Mesendoderm (in vitro differentiated cells): ENCODE measurements around the gene LNPEP.

Experiments used
- DNase-seq: peaks from one replicate; pipeline ENCODE4 v3.0.0; 2013
- H2AK5ac ChIP-seq: 2 replicates; pipeline ENCODE4 v1.6.1; 2013; ENCODE audit warnings: low read length, inconsistent platforms
- H2BK120ac ChIP-seq: 2 replicates; pipeline ENCODE4 v1.6.1; 2013; ENCODE audit warnings: low read depth, mild to moderate bottlenecking, low read length, moderate library complexity, mixed read lengths
- H2BK15ac ChIP-seq: replicated peaks from 2 replicates; pipeline ENCODE4 v1.6.1; 2013; ENCODE audit warnings: low read depth, mild to moderate bottlenecking, moderate library complexity
- H2BK5ac ChIP-seq: 2 replicates; pipeline ENCODE4 v1.6.1; 2013; ENCODE audit warnings: low read length, inconsistent platforms
- H3K18ac ChIP-seq: 2 replicates; pipeline ENCODE4 v1.6.1; 2013; ENCODE audit warnings: mild to moderate bottlenecking, low read length, mixed read lengths
- H3K23ac ChIP-seq: one replicate; pipeline ENCODE4 v1.6.1; 2013; ENCODE audit warnings: low read length
- H3K27ac ChIP-seq: 2 replicates; pipeline ENCODE4 v1.5.1; 2013; ENCODE audit warnings: low read depth, mild to moderate bottlenecking, inconsistent platforms, low read length, moderate library complexity
- H3K27me3 ChIP-seq: 2 replicates; pipeline ENCODE4 v1.6.1; 2013; ENCODE audit warnings: low read length, control low read depth, mild to moderate bottlenecking, inconsistent platforms; ENCODE audit not compliant: insufficient read depth, poor library complexity
- H3K36me3 ChIP-seq: 2 replicates; pipeline ENCODE4 v1.6.1; 2013; ENCODE audit warnings: low read length, inconsistent platforms; ENCODE audit not compliant: control insufficient read depth, insufficient read depth
- H3K4ac ChIP-seq: one replicate; pipeline ENCODE4 v1.6.1; 2013; ENCODE audit warnings: low read depth, mild to moderate bottlenecking, low read length, moderate library complexity
- H3K4me1 ChIP-seq: 2 replicates; pipeline ENCODE4 v1.6.1; 2013; ENCODE audit warnings: low read depth, low read length, inconsistent platforms; ENCODE audit not compliant: control insufficient read depth
- H3K4me2 ChIP-seq: 2 replicates; pipeline ENCODE4 v1.6.1; 2013; ENCODE audit warnings: low read length
- H3K4me3 ChIP-seq: 2 replicates; pipeline ENCODE4 v1.5.1; 2013; ENCODE audit warnings: mild to moderate bottlenecking, low read length
- H3K56ac ChIP-seq: one replicate; pipeline ENCODE4 v1.6.1; 2013; ENCODE audit warnings: low read length
- H3K79me1 ChIP-seq: 2 replicates; pipeline ENCODE4 v1.6.1; 2013; ENCODE audit warnings: low read length, inconsistent platforms
- H3K79me2 ChIP-seq: 2 replicates; pipeline ENCODE4 v1.6.1; 2013; ENCODE audit warnings: mild to moderate bottlenecking, low read length; ENCODE audit not compliant: control insufficient read depth, insufficient read depth
- H3K9ac ChIP-seq: 2 replicates; pipeline ENCODE4 v1.6.1; 2013; ENCODE audit warnings: low read length, inconsistent platforms
- H4K5ac ChIP-seq: one replicate; pipeline ENCODE4 v1.6.1; 2013; ENCODE audit warnings: low read length
- H4K8ac ChIP-seq: one replicate; pipeline ENCODE4 v1.6.1; 2013; ENCODE audit warnings: low read depth, mild to moderate bottlenecking, control low read depth, low read length, moderate library complexity
- WGBS: extraction: QIAGEN DNeasy Blood & Tissue Kit; methylation state at CpG from one replicate; pipeline ENCODE4 v1.1.7; 2013; ENCODE audit warnings: low lambda C conversion rate, missing lambda C conversion rate; ENCODE audit not compliant: insufficient coverage; ENCODE audit errors: extremely low coverage; 5-methylcytosine and 5-hydroxymethylcytosine counted together

LNPEP gene

DNA sequence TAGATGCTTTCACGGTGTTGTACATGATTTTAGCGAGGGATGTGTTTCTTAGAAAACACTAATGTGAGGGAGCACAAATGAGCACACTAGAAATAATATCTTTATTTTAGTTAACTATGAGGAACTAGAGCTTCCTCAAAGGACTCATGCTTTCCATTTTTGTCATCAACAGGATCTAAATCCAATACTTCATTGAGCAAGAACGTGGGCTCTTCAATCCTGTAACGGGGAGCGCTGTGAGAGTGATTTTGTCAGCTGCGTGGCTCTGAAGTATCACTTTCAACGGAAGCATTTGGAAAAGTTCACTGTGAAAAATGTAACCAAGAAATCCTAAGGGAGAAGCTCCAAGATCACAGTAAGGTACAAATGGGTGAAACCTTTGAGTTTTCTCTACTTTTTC lies 113.3 kb downstream of the LNPEP start:
- no peak overlapping the region for H3K4me2 ChIP-seq
- no peaks in the 10 kb centered on the region for H3K27me3 ChIP-seq
- no peak for DNase-seq
- no peak overlapping the region for H3K23ac ChIP-seq
- H2AK5ac ChIP-seq, result no peak overlapping the region
- no peak overlapping the region for H2BK15ac ChIP-seq
- no peak overlapping the region for H3K4me3 ChIP-seq
- no peaks in the 10 kb centered on the region for H3K36me3 ChIP-seq
- H3K18ac ChIP-seq, result no peak overlapping the region
- no peak overlapping the region for H3K27ac ChIP-seq
- H3K4ac ChIP-seq, result no peak overlapping the region
- H3K56ac ChIP-seq, result no peak overlapping the region
- peaks cover 3% of the 10 kb centered on the region for H3K4me1 ChIP-seq
- no CpG with 5 or more reads among the region's 7 CpGs for WGBS
- H4K8ac ChIP-seq, result no peak overlapping the region
- no peak overlapping the region for H2BK120ac ChIP-seq
- no peaks in the 10 kb centered on the region for H3K79me2 ChIP-seq
- H3K79me1 ChIP-seq, result no peaks in the 10 kb centered on the region
- no peak overlapping the region for H4K5ac ChIP-seq
- no peak overlapping the region for H3K9ac ChIP-seq
- H2BK5ac ChIP-seq, result no peak overlapping the region

- Histone ChIP-seq H2BK5ac (no peak overlapping the region), H3K56ac (no peak overlapping the region), H3K4me1 (no peaks in the 10 kb centered on the region), H3K23ac (no peak overlapping the region), H4K8ac (no peak overlapping the region), H3K79me2 (no peaks in the 10 kb centered on the region), H3K27ac (no peak overlapping the region), H2AK5ac (no peak overlapping the region), H3K4me2 (no peak overlapping the region), H2BK120ac (no peak overlapping the region), H3K18ac (no peak overlapping the region), H4K5ac (no peak overlapping the region), H2BK15ac (no peak overlapping the region), H3K4me3 (no peak overlapping the region), H3K9ac (no peak overlapping the region), H3K27me3 (no peaks in the 10 kb centered on the region), H3K36me3 (no peaks in the 10 kb centered on the region), H3K79me1 (no peaks in the 10 kb centered on the region), H3K4ac (no peak overlapping the region)
- WGBS, result 100% methylated on average over 1 of the region's 1 CpG
- DNase-seq, result no peak
Observed at GRCh38 chr5:97056263-97056662, 120.4 kb downstream of the LNPEP start.

DNA sequence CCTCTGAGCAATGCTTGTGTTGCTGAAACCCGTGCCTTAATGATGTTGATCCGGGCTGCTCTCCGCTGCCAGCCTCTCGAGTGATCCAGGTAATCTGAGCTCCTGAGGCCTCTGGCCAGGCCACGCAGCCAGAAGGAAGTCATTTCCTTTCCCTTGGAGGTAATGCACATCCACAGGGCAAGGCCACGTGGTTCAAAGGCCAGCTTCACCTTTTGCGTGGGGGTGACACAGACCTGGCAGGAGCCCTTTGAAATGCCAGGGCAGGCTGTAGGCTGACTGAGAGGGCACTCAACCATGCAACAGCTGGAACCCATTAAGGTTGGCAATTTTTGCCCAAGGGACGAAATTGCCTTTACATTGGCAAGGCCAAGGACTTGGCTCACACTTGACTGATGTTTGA lies 126.2 kb downstream of the LNPEP start:
- no peaks in the 10 kb centered on the region for H3K4me1 ChIP-seq
- H3K4me2 ChIP-seq, result no peak overlapping the region
- no peak overlapping the region for H3K18ac ChIP-seq
- H3K27ac ChIP-seq, result no peak overlapping the region
- H3K23ac ChIP-seq, result no peak overlapping the region
- no peak overlapping the region for H3K4me3 ChIP-seq
- H3K36me3 ChIP-seq, result no peaks in the 10 kb centered on the region
- no peaks in the 10 kb centered on the region for H3K27me3 ChIP-seq
- no peak overlapping the region for H3K56ac ChIP-seq
- no peak overlapping the region for H3K9ac ChIP-seq
- H2BK120ac ChIP-seq, result no peak overlapping the region
- H2BK15ac ChIP-seq, result no peak overlapping the region
- H2BK5ac ChIP-seq, result no peak overlapping the region
- no CpG with 5 or more reads among the region's 8 CpGs for WGBS
- no peak overlapping the region for H4K5ac ChIP-seq
- no peak overlapping the region for H2AK5ac ChIP-seq
- no peak for DNase-seq
- H3K4ac ChIP-seq, result no peak overlapping the region
- no peak overlapping the region for H4K8ac ChIP-seq
- H3K79me2 ChIP-seq, result no peaks in the 10 kb centered on the region
- no peaks in the 10 kb centered on the region for H3K79me1 ChIP-seq

DNA sequence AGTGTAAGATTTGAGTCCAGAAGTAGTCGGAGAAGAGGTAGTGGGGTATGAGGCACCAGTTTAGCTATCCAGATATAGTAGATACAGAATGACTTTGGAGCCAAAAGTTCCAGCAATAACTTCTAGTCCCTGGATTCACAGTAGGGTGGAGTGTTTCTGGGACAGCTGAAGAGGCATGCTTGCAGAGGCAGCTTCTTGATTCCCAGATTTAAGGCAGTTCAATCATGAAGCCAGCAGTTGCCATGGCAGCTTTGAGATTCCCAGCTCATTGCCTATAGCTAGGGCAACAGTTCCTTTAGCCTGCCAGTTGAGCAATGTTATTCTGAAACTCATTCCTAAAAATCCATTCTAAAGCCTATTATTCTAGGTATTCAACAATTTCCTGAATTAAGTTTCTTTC lies 127.4 kb downstream of the LNPEP start:
- no peaks in the 10 kb centered on the region for H3K27me3 ChIP-seq
- H3K18ac ChIP-seq, result no peak overlapping the region
- H3K27ac ChIP-seq, result no peak overlapping the region
- no peak overlapping the region for H2BK5ac ChIP-seq
- no peak overlapping the region for H4K8ac ChIP-seq
- no peak for DNase-seq
- H3K56ac ChIP-seq, result no peak overlapping the region
- H2BK120ac ChIP-seq, result no peak overlapping the region
- no peaks in the 10 kb centered on the region for H3K36me3 ChIP-seq
- H3K4ac ChIP-seq, result no peak overlapping the region
- WGBS, result no CpG with 5 or more reads among the region's 1 CpG
- no peak overlapping the region for H3K4me3 ChIP-seq
- H3K9ac ChIP-seq, result no peak overlapping the region
- no peak overlapping the region for H4K5ac ChIP-seq
- no peak overlapping the region for H2AK5ac ChIP-seq
- no peaks in the 10 kb centered on the region for H3K79me2 ChIP-seq
- no peaks in the 10 kb centered on the region for H3K4me1 ChIP-seq
- no peak overlapping the region for H3K4me2 ChIP-seq
- H2BK15ac ChIP-seq, result no peak overlapping the region
- no peak overlapping the region for H3K23ac ChIP-seq
- H3K79me1 ChIP-seq, result no peaks in the 10 kb centered on the region

GRCh38 chr5:97065475-97065874 lies 129.6 kb downstream of the LNPEP start:
- WGBS, result no CpG with 5 or more reads among the region's 2 CpGs
- DNase-seq, result peak; percentile 47
- no peaks in the 10 kb centered on the region for H3K36me3 ChIP-seq
- H3K27ac ChIP-seq, result no peak overlapping the region
- H3K4me3 ChIP-seq, result no peak overlapping the region
- no peaks in the 10 kb centered on the region for H3K79me1 ChIP-seq
- no peak overlapping the region for H3K23ac ChIP-seq
- H3K4me2 ChIP-seq, result no peak overlapping the region
- H4K5ac ChIP-seq, result no peak overlapping the region
- H3K4me1 ChIP-seq, result no peaks in the 10 kb centered on the region
- H2AK5ac ChIP-seq, result no peak overlapping the region
- no peak overlapping the region for H3K9ac ChIP-seq
- no peak overlapping the region for H3K56ac ChIP-seq
- H2BK15ac ChIP-seq, result peak overlapping the region; percentile 64
- H3K79me2 ChIP-seq, result no peaks in the 10 kb centered on the region
- no peaks in the 10 kb centered on the region for H3K27me3 ChIP-seq
- no peak overlapping the region for H3K4ac ChIP-seq
- no peak overlapping the region for H3K18ac ChIP-seq
- no peak overlapping the region for H4K8ac ChIP-seq
- H2BK120ac ChIP-seq, result no peak overlapping the region
- no peak overlapping the region for H2BK5ac ChIP-seq

GRCh38 chr5:97067296-97067850 lies 131.5 kb downstream of the LNPEP start:
- WGBS, result no CpG with 5 or more reads among the region's 4 CpGs
- no peak overlapping the region for H2BK5ac ChIP-seq
- H3K36me3 ChIP-seq, result no peaks in the 10 kb centered on the region

More at GRCh38 chr5:97067296-97067850, 131.5 kb downstream of the LNPEP start:
- no peak for DNase-seq
- no peak overlapping the region for H3K27ac ChIP-seq
- H3K4me2 ChIP-seq, result no peak overlapping the region
- H3K27me3 ChIP-seq, result no peaks in the 10 kb centered on the region
- H2AK5ac ChIP-seq, result no peak overlapping the region
- H4K8ac ChIP-seq, result no peak overlapping the region
- no peak overlapping the region for H3K4me3 ChIP-seq
- H3K4ac ChIP-seq, result no peak overlapping the region
- no peak overlapping the region for H3K18ac ChIP-seq
- H3K79me1 ChIP-seq, result no peaks in the 10 kb centered on the region
- no peak overlapping the region for H3K23ac ChIP-seq
- no peak overlapping the region for H2BK15ac ChIP-seq
- H3K9ac ChIP-seq, result no peak overlapping the region
- no peak overlapping the region for H3K56ac ChIP-seq
- H4K5ac ChIP-seq, result no peak overlapping the region
- no peaks in the 10 kb centered on the region for H3K79me2 ChIP-seq
- H3K4me1 ChIP-seq, result no peaks in the 10 kb centered on the region
- no peak overlapping the region for H2BK120ac ChIP-seq
